ENCODE results near the gene MAP4.

The MAP4 gene

DNA sequence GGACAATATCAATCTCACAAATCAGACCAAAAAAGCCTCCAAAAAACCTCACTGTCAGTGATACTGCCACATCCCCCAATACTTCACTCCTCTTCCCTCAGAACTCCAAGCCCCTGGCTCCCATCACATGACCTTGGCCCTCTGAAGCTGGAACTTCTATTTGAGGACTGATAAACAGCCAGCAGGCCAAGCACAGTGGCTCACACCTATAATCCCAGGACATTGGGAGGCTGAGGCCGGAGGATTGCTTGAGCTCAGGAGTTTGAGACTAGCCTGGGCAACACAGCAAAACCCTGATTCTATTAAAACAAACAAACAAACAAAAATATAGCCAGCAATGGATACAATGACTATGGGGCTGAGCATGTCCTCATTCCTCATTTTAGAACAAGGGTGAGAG lies 55.2 kb downstream of the MAP4 start:
- no peak for DNase-seq

DNA sequence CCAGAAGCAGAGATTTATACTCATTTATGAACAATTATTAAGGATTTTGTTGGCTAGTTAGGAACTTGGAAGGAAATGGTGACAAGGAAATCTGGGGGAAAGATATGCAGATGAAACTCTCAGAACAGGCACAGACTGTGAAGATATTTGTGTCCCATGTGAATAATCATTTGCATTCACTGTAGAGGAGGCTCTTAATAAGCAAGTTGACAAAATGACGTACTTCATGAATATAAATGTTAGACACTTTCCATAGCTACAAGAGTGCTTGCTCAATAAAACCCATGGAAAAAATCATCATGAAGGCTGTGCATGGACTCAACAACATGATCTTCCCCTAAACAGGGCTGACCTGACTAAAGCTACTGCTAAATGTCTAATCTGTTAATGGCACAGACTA lies 59.7 kb downstream of the MAP4 start:
- no peak for DNase-seq

DNA sequence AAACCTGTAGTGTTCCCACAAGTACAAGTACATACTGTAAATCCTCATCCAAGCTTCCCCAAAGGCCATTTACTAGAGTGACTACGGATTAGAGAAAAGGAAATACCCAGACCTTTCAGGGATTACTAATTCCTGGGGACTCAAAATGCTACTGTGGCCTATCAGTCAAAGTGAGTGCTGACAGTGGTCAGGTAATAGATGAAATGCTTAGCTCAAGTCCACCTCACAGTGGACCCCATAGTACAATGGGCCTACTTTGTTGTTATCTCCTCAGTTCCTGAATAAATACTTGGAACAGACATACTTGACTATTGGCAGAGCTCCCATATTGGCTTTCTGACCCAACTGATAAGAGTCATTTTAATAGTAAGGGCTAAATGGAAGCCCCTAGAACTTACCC lies 61.6 kb downstream of the MAP4 start:
- DNase-seq: no peak

DNA sequence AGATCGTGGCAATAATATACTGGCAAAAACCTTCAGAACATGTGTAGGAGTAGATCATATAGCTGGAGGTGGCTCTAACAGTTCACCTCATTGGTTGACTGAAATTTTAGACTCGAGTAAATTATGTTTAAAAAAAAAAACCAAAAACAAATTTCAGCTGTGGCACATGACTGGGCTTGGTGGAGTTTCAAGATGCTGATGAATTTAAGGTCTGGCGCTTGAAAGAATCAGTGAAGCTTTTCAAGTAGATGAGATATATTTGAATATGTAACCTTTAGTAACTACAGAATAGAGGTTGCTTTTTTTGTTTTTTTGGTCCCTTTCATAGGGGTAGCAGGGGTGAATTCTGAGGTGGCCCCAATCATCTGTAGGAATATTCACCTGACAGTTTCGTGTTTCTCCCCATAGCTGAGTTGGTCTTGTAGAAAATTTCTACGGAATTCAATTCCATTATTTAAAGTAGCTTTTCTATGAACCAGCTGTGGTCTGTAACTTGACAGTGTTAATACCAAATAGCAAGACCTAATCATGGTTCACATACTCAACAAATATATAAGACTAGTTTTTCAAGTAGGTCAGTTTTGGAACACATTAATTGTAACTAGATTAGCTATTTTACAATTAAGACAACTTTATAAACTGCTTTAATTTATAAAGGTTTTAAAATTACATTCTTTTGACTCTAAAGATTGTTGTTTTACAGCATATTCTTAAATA lies 65.6 kb downstream of the MAP4 start:
- DNase-seq: no peak

DNA sequence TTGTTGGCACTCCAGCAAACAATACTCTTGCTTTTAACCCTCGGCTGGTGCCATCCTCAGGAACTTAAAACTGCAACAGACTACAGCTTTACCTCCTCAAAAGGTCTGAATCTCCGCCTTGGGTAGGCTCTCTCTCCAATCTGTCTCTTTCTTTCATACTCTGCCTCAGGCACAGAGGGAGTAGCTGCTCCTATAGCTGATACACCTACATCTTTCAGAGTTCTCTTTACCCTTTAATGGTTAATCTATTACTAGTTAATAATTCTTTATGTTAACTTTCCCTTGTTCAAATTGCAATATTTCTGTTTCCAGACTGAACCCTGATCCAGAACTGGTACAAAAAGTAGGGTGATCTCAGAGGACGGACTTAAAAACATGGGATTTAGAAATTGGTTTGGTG lies 66.2 kb downstream of the MAP4 start:
- DNase-seq: no peak

DNA sequence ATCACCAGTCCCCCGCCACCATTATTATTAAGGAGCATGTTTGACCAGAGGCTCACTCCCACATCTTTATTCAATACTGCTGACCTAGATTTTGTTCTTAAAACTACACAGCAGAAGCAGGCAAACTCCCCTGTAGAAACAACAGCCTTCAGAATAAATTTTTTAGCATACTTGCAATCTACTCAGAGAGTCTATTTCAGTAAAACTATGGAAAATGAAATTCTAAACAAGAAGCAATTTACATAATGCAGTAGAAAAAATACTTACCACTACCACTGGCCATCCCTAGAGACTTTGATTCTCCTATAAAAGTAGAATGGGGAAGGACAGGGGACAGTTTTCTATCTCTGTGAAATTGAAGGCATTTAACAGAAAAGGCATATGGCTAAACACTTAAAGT lies 76.0 kb downstream of the MAP4 start:
- DNase-seq: no peak

DNA sequence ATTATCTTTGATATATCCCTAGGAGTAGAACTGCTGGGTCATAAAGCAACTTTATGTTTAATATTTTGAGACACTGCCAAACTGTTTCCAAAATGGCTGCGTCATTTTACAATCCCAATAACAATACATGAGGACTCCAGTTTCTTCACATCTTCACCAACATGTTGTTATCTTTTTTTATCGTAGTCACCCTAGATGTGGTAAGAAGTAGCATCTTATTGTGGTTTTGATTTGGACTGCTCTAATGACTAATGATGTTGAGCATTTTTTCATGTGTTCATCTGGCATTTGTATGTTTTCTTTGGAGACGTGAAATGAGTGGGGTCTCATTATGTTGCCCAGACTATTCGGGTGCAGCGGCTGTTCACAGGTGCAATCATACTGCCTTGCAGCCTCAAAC lies 83.8 kb downstream of the MAP4 start:
- DNase-seq: peak; percentile 10

DNA sequence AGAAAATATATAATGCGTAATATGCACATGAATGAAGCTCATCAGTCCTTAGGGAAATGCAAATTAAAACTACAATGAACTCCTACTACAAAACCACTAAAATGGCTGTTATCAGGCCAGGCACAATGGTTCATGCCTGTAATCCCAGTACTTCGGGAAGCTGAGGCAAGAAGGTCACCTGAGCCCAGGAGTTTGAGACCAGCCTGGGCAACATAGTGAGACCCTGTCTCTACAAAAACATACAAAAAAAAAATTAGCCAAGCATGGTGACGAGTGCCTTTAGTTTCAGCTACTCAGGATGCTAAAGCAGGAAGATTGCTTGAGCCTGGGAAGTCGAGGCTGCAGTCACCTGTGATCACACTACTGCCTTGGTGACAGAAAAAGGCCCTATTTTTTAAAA lies 85.2 kb downstream of the MAP4 start:
- no peak for DNase-seq

DNA sequence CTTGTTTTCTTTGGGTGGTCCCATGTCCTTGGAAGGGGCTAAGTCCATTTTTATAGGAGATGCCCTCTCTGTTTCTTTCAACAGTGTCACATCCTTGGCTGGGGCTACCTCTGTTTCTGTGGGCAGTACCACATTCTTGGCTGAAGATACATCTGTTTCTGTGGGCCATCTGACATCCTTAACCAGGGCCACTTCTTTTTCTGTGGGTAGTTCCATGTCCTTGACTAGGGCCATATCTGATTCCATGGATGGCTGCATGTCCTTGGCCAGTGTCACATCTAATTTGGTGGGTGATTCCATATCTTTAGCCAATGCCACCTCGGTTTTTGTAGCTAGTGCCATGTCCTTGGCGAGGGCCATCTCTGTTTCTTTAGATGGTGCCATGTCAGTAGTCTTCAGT lies 99.5 kb downstream of the MAP4 start:
- no peak for DNase-seq

DNA sequence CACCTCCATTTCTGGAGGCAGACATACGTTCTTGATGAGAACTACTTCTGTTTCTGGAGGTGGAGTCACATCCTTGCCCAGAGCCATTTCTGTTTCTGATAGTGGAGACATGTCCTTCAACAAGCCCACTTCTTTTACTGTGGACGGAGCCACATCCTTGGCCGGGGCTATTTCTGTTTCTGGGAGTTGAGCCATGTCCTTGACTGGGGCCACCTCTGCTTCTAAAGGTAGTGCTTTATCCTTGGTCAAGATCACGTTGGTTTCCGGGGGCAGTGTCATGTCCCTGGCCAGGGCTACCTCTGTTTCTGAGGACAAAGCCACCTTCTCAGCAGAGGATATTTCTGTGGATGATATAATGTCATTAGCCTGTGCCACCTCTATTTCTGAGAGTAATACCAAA lies 100.0 kb downstream of the MAP4 start:
- no peak for DNase-seq

DNA sequence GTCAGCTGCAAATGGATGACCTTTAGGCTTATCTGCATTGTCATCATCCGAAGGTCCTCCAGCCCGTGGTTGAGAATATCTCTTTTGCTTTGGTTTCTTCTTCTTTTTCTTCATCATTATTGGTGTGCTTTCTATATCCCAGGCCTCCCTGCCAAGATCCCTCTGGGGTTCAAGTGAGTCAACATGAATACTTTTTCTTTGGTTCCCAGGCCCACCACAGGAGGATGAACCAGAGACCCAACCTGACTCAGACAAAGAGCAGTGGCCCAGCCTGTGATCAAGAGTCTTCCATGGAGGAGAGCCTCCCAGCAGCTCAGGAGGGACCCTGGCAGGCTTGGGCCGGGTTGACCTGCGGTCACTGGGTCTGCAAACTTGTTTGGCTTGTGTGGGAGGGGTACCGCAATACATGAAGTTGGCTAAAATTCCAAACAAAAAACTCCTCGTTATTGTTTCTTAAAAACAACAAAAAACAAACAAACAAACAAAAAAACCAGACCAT lies 104.2 kb downstream of the MAP4 start:
- DNase-seq: peak; percentile 8

DNA sequence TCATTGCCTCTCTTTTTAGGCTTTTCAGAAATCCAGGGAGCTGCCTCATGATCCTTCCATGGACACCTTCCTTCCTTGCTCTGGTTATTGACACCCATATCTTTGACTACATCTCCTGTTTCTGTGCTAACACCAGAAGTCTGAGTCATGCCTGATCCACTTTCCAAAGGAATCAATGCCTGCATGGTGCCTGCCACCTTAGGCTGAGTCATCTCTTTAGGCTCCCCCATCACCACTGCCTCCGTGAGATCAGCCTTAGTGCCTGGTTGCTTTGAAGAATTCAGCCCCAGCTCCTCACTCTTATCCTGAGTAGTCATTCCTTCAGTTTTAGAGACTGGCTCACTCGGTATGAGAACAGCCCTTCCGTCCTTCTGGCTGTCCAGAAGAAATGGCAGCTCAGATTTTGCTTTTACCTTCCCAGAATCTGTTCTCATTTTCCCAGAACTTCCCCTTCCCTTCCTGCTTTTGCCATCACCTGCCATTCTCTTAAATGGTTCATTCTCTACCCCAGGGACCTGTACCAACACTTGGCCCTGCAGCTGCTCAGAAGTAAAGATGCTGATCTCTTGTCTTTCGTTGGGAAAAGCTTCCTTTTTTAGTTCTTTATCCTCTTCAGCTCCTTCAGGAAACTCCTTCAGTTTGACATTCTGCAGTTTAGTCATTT lies 105.3 kb downstream of the MAP4 start:
- DNase-seq: peak; percentile 92

DNA sequence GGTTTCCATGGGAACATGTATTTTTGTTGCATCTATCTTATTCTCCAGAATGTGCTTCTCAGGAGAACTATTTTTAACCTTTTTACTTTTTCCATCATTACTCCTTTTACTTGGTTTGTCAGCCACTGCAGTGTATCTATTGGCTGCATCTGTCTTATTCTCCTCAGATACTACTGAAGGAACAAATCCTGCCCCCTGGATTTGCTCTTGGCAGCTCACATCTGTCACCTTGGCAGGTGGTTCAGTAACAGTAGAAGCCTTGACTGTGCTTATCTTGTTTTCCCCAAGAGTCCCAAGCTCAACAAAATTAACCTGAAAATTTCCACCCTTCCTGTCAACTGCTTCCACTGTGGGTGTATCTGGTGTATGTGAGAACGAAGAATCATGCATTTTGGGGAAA lies 106.0 kb downstream of the MAP4 start:
- DNase-seq: no peak

DNA sequence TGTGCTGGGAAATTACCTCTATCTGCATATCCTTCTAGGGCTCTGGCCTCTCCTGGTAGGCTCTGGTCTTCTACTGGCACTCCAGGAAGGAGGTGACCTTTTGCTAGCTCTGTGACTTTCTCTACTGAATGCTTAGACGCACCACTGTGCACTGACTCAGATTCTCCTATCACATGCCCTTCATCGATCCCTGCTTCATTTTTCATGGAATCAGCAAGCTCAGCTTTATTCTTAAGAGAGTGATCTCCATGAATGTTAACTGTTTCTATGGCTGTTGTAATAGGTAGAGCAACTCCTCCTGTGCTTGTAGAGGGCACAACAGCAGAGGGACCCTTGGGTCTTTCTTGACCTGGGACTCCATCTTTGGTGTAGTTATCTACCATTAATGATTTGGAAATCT lies 106.6 kb downstream of the MAP4 start:
- DNase-seq: no peak

DNA sequence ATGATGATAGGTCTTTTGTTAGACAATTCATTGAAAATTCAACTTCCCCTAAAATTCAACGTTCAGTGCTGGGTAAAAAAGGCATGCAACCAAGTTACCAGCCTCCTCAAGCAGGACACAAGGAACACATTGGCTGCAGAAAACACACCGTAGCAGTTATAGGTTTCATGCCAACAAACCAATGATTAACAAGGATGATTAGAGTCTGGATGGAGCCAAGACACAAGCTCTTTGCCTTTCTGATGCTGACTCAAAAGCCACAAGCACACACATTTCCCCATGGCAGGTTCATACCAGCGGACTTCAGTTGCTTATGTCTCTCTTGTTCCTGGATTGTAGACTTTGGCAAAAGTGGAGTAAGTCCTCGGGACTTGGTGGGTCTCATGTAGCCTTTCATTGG lies 107.5 kb downstream of the MAP4 start:
- no peak for DNase-seq

DNA sequence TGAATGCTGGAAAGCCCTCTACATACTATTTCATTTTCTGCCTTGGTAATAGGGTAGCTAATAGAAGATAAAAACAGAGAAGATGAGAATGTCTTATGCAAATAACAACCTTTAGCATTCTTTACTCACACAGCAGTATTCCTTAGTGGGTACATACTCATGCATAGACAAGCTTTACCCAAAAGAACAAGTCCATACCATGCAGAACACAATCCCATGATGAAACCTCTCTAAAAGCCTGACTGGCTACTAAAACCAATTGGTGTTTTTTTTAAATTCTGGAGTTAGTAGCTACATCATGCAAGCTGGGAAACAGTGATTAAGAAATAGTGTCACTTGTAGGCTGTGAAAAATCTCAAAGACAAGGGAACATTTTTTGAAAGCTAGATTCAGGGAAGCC lies 108.4 kb downstream of the MAP4 start:
- no peak for DNase-seq

DNA sequence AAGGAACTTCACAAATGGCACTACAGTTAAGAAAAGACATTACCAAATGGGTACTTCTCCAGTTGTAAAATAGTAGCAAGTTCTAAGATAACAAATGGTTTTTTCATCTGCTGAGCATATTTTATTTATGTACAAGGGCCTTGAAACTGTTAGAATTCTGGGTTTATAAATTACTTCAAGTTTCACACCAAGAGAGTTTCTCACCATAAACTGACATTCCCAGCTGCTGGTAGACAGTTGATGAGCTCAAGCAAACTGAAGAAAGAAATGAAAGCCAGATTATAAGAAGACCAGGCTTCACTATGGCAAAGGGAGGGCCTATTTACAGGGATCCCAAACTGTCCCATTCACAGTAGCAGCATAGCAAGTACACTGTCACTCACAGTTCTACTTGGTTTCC lies 113.5 kb downstream of the MAP4 start:
- DNase-seq: no peak

DNA sequence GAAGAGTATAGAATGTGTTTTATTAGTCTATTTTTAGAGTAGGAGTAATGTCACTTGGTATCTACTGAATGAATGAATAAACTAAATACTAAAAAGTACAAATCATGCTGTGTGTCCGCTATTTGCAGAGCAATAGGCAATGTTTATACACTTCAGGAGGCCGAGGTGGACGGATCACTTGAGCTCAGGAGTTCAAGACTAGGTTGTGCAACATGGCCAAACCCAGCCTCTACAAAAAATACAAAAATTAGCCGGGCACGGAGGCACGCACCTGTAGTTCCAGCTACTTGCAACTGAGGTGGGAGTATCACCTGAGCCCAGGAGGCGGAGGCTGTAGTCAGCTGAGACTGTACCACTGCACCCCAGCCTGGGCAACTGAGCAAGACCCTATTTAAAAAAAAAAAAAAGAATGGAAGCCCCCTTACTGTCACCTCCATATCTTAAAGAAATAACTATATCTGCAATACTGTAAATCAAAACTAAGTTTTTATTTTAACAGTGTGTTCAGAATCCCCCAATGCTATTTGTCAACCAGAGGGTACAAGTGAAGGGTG lies 114.9 kb downstream of the MAP4 start:
- no peak for DNase-seq

DNA sequence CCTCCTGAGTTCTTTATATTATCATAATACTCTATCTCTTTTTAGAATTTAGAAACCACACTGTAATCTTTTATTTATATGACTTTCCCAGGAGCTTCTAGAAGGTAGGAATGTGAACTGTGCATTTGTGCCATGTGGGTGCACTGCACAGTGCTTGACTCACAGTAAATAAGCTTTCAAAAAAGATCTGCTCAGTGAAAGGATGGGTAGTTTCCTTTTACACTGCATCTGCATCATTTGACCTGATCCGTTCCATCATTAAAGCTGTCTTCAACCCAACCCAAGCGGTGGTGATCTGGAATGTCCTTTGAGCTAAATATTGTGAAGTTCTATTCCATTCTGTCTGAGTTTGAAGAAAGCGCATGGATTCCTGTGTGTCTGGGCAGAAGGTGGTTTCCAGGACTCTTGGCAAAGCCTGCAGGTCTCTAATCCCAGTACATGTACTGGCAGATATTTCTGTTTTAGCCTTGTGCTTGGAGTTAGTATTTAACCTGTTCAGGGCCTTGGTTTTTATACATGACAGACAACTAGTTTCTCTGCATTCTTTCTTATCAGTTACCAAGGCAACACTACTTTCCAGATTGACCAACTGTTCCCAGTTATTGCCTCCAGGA lies 116.6 kb downstream of the MAP4 start:
- DNase-seq: no peak

DNA sequence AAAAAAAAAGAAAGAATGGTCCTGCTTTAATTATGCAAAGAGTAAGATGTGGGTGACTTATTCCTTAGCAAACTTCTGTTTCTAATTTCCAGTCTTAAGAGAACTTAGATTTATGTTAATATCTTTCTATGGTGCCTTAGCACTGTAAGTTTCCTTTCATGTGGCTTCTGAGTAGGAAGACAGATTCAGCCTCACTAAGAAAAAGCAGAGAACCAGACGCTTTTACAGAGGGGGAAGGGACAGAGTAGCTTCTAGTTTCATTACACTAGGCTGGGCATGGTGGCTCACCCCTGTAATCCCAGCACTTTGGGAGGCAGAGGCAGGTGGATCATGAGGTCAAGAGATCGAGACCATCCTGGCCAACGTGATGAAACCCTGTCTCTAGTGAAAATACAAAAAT lies 118.3 kb downstream of the MAP4 start:
- no peak for DNase-seq

DNA sequence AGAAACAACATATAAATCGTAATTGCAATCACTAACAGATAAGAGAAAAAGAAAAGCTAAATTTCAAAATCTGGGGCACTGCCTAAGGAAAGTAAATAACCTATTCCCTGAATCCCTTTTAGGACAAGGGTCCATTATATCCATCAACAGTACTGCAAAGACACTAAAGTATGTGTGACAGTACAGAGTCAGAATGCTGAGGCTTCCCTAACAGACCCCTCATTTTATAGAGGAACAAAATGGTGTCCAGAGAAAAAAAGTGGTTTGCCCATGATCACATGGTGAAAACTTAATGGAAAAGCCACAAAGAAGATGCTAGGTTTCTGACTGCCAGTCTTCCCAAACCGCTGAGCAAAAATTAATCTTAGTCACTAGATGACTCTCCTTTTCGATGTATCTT lies 119.5 kb downstream of the MAP4 start:
- no peak for DNase-seq

DNA sequence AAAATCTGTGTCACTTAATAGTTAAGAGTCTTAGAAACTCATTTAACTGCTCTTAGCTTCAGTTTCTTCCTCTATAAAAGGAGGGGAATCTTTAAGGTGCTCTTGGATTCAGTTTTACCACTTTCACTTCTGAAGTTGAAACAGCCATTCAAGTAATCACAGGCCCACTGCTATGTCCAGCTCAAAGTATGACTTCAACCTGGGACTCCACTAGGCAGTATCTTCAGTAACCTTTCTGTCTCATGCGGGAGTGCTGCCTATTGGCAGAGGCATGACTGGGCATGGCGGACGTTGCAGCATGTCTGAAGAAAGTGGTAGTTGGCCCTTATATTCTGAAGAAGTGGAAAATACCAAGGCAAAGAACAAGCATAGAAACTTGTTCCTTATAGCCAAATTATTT lies 121.0 kb downstream of the MAP4 start:
- DNase-seq: no peak

DNA sequence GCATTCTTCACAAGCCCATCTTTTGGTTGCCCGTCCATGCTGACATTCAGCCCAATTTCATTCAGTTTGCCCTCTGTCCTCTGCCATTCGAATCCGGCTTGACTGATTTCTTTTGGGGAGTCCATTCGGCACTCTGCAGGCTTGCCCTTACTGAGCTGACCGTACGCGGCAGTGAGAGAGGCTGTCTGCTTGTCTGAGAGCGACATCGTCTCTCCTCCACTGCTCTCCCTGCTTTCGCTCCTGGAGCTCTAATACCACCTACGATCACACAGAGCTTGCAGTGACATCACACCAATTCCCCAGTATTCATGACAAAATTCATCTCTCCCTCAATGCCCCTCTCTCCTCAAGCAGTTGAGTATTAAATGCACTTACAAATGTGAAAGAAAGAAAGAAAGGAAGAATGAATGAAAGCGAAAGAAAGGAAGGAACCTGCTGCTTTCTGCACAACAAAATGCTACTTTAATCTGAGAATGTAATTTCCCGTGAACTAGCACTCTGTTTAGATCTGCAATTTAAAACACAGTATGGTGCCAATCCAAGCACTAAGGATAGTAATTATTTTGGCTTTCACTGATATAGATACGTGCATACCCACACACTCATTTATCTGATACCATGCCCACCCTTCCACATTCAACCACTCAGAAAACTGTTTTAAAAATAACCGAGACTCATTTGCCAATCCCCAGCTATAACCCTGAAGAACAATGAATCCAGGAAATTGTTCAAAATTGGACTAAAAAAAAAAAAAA lies 123.8 kb downstream of the MAP4 start:
- no peak for DNase-seq
